Panc1 (cell line): ENCODE measurements around the gene MPND.

Source experiments
- CTCF ChIP-seq: fragments of 450-650 bp; IDR thresholded peaks from 2 replicates; pipeline ENCODE4 v1.5.1; 2017; ENCODE audit warnings: mild to moderate bottlenecking
- POLR2AphosphoS5 ChIP-seq: IDR thresholded peaks from 2 replicates; pipeline ENCODE4 v1.6.1; 2012; ENCODE audit warnings: mild to moderate bottlenecking, low read depth, low read length, moderate library complexity
- REST ChIP-seq, 2 experiments: IDR thresholded peaks; 2 replicates each; pipeline ENCODE4 v1.6.1; 2011 to 2012; ENCODE audit warnings: low read depth in 2 of 2, control low read depth in 1 of 2, low read length in 1 of 2, mild to moderate bottlenecking in 1 of 2, moderate library complexity in 1 of 2; ENCODE audit not compliant: insufficient read depth in 1 of 2
- TCF7L2 ChIP-seq: IDR thresholded peaks from 2 replicates; pipeline ENCODE4 v1.6.1; 2011; ENCODE audit warnings: mild to moderate bottlenecking, low read depth, low read length, inconsistent platforms

- no peak for TF ChIP-seq CTCF
- no peak for TF ChIP-seq POLR2AphosphoS5
- TF ChIP-seq TCF7L2: no peak
- no peak for TF ChIP-seq REST (IDR thresholded peaks at IDR 0.05; ENCODE audit: insufficient read depth in 1 of 2, low read depth in 2 of 2, low read length in 1 of 2)
Measured at GRCh38 chr19:4396949-4397783, 53.8 kb downstream of the MPND start.
